ENCODE measurements around the gene EWSR1. TPM values are rescaled to one million over a fixed set of nuclear protein-coding genes. Genes with fewer than 3 reads are reported as not detected.

The EWSR1 gene
- total RNA-seq, 1 donor from 2014 or later: 93.3 TPM

GRCh38 chr22:29302681-29303465 lies 34.8 kb downstream of the EWSR1 start:
- peak; percentile 51 for ATAC-seq
- peak; percentile 80 for DNase-seq (ENCODE audit: low spot score)

- no peak for ATAC-seq
Measured at GRCh38 chr22:29305836-29306174, 37.7 kb downstream of the EWSR1 start.

GRCh38 chr22:29306175-29306834 lies 38.2 kb downstream of the EWSR1 start, which contains the start of gene GAS2L1:
Gene GAS2L1 (plus strand): TSS chr22:29306650. CDS start chr22:29308106, 1,456 bp downstream.
- ATAC-seq (peak; percentile 70), DNase-seq (ENCODE audit: low spot score) (peak; percentile 88)

More at GRCh38 chr22:29305836-29306174, 37.7 kb downstream of the EWSR1 start:
- no peak for DNase-seq (ENCODE audit: low spot score)

DNA sequence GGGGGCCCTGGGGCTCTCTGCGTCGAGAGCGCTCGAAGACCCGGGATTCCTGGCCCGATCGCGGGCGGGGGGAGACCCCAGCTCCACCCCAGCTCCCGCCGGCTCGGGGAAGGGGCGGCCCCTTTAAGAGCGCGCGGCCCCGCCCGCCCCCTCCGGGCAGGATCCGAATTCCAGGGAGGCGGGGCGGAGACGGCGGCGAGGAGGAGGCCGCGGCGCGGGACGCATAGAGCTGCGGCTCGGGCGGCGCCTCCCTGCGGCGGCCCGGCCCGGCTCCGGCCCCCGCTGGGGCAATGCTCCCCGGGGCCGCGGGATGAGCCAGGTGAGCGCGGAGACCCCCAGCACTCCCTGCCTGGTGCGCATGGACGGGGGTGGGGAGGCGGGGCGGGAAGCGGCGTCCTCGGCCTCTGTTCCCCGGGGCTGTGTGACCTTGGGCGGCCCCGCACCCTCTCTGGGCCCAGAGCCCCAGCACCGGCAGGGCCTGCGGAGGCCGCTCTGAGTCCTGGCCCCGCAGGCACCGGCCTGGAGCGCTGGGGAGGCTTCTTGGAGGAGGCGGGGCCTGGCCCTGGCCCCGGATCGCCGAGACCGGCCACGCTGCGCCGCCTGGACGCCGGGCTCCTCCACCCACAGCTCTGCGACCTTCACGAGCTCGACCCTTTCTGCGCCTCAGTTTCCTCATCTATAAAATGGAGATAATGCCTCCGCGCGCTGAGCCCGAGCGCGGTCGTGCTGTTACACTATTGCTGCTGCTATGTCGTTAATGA lies 38.9 kb downstream of the EWSR1 start:
- DNase-seq (ENCODE audit: low spot score) (peak; percentile 85), ATAC-seq (peak; percentile 76)

- ATAC-seq: no peak
- DNase-seq (ENCODE audit: low spot score): no peak
Measured at GRCh38 chr22:29307596-29308147, 39.6 kb downstream of the EWSR1 start.

DNA sequence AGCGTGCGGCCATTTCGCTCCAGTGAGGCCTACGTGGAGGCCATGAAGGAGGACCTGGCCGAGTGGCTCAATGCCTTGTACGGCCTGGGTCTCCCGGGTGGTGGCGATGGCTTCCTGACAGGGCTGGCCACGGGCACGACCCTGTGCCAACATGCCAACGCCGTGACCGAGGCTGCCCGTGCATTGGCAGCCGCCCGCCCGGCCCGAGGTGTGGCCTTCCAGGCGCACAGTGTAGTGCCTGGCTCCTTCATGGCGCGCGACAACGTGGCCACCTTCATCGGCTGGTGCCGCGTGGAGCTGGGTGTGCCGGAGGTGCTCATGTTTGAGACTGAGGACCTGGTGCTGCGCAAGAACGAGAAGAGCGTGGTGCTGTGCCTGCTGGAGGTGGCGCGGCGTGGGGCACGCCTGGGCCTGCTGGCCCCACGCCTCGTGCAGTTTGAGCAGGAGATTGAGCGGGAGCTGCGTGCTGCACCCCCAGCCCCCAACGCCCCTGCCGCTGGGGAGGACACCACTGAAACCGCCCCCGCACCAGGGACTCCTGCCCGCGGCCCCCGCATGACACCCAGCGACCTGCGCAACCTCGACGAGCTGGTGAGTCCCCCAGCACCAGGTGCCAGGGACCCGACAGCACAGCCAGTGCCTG lies 40.2 kb downstream of the EWSR1 start:
- ATAC-seq: no peak
- no peak for DNase-seq (ENCODE audit: low spot score)

- ATAC-seq: no peak
- no peak for DNase-seq (ENCODE audit: low spot score)
Measured at GRCh38 chr22:29308791-29309262, 40.8 kb downstream of the EWSR1 start.

DNA sequence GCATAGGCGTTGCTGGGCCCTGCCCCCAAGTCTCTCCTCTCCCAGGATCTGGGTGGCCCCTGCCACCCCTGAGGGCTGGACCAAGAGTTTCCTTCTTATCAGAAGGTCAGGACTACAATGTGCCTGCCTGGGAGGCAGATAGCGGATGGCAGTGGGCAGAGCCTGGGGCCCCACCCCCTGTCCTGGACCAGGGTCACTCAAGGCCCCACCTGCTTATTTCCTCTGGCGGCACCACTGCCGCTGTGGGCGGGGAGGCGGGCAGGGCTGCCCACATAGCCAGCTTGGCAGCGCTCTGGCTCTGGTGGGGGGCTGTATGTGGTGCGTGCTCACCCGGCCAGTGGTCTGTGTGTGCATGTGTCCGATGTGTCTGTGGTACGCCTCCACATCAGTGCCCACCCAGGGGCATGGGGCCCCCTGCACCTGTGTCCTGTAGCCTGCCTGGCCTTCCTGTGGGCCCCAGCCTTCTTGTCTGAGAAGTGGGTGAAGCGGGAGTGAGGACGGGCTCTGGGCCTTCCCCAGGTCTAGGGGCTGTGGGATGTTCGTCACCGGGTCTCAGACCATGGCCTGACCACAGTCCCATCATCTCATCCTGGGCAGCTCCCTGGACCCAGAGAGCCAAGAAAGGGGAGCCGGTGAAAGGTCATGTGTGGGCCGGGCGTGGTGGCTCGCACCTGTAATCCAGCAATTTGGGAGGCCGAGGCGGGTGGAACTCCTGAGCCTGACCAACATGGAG lies 41.4 kb downstream of the EWSR1 start:
- DNase-seq (ENCODE audit: low spot score) (no peak), ATAC-seq (no peak)

DNA sequence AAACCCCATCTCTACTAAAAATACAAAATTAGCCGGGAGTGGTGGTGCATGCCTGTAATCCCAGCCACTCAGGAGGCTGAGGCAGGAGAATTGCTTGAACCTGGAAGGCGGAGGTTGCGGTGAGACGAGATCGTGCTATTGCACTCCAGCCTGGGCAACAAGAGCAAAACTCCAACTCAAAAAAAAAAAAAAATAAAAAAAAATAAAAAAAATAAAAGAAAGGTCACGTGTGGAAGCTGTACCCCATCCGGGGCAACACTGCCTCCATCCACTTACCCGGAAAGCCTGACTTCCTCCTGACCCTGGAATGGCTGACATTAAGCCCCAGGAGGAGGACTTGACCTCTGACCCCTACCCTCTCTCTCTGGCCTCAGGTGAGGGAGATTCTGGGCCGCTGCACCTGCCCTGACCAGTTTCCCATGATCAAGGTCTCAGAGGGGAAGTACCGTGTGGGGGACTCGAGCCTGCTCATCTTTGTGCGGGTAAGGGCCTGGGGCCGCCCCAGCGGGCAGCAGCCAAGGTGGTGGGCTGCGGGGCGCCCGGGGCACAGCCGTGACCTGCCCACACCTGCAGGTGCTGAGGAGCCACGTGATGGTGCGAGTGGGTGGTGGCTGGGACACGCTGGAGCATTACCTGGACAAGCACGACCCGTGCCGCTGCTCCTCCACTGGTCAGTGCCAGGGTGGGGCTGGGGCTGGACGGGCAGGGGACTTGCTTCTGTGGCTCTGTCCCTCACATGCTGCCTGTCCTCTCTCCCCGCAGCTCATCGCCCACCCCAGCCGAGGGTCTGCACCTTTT lies 42.2 kb downstream of the EWSR1 start:
- ATAC-seq (no peak), DNase-seq (ENCODE audit: low spot score) (no peak)

- peak; percentile 92 for DNase-seq (ENCODE audit: low spot score)
- ATAC-seq: peak; percentile 62
Measured at GRCh38 chr22:29310863-29311339, 42.8 kb downstream of the EWSR1 start.

DNA sequence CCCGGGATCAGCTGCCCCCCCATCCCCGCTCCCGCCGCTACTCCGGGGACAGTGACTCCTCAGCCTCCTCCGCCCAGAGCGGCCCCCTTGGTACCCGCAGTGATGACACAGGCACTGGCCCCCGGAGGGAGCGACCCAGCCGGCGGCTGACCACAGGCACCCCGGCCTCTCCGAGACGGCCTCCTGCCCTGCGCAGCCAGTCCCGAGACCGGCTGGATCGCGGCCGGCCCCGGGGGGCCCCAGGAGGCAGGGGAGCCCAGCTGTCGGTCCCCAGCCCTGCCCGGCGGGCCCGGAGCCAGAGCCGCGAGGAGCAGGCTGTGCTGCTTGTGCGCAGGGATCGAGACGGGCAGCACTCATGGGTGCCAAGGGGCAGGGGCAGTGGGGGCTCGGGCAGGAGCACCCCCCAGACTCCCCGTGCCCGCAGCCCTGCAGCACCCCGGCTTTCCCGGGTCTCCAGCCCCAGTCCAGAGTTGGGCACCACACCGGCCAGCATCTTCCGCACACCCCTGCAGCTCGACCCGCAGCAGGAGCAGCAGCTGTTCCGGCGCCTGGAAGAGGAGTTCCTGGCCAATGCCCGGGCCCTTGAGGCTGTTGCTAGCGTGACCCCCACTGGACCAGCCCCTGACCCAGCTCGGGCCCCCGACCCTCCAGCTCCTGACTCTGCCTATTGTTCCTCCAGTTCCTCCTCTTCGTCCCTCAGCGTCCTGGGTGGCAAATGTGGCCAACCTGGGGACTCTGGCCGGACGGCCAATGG lies 43.6 kb downstream of the EWSR1 start:
- DNase-seq (ENCODE audit: low spot score) (peak; percentile 51), ATAC-seq (no peak)

- ATAC-seq (no peak), DNase-seq (ENCODE audit: low spot score) (peak; percentile 43)
Measured at GRCh38 chr22:29312218-29313125, 44.4 kb downstream of the EWSR1 start.

DNA sequence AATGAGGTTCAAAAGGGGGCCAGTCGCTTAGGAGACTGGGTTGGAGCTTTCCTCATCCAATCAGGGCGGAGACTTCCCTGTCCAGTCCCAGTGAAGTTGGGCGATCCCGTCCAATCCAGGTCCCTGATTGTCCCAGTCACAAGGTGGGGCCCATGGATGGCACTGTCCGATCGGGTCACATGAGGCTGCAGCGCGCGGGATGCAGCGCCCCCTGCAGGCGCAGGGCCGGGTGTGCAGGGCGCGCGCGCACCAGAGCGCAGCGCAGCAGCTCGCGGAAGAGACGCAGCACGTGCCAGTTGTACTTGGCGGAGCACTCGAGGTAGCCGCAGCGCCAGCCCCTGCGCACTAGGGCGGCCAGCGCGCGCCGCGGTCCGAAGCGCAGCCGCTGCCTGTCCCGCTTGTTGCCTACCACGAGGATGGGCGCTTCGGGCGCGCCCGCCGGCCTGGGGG lies 45.1 kb downstream of the EWSR1 start:
- DNase-seq (ENCODE audit: low spot score) (peak; percentile 44), ATAC-seq (peak; percentile 7)

- no peak for ATAC-seq
- no peak for DNase-seq (ENCODE audit: low spot score)
Measured at GRCh38 chr22:29313576-29314466, 45.8 kb downstream of the EWSR1 start.

GRCh38 chr22:29314537-29315285 lies 46.6 kb downstream of the EWSR1 start:
- DNase-seq (ENCODE audit: low spot score) (no peak), ATAC-seq (no peak)

Measured in left lobe of liver (tissue), 2 donors.